ENCODE measurements around the gene IL17RE. TPM values are rescaled to one million over a fixed set of nuclear protein-coding genes. Genes with fewer than 3 reads are reported as not detected.
A peak's percentile ranks its signal among the peaks of the same experiment; 100 is the strongest.

IL17RE gene
- total RNA-seq, 3 donors from 2014 or later = 11.5 to 22.0 (median 11.7) TPM

DNA sequence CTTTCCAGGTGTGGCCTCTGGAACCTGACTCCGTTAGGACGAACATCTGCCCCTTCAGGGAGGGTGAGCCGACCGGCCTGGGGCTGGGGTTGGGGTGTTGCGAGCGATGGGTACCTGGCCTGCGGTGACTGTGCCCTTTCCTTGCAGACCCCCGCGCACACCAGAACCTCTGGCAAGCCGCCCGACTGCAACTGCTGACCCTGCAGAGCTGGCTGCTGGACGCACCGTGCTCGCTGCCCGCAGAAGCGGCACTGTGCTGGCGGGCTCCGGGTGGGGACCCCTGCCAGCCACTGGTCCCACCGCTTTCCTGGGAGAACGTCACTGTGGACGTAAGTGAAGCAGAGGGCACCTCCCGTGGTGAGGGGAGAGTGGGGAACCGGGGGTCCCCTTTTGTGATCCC is 25.5 kb downstream of the IL17RE start:
- H3K36me3 ChIP-seq = no peaks in the 10 kb centered on the region
- no peaks in the 10 kb centered on the region for H3K27me3 ChIP-seq
- no peaks in the 10 kb centered on the region for H3K9me3 ChIP-seq

GRCh38 chr3:9930804-9931418 is 28.3 kb downstream of the IL17RE start:
- H3K27ac ChIP-seq = no peak overlapping the region
- H3K36me3 ChIP-seq = no peaks in the 10 kb centered on the region
- no peak overlapping the region for H3K4me3 ChIP-seq
- intact Hi-C loops (cut with DNase I; ENCODE audit: low total_unique reads) = loop anchor here (5.0 kb wide), 1 partner anchor 979 kb away; no protein-coding TSS in a partner anchor
- no peak for DNase-seq (ENCODE audit: low spot score in 2 of 2)
- H3K4me1 ChIP-seq = peaks cover 0 to 18% of the 10 kb centered on the region in 2 donors
- H3K9me3 ChIP-seq = no peaks in the 10 kb centered on the region
- H3K27me3 ChIP-seq = no peaks in the 10 kb centered on the region
- no peak for TF ChIP-seq POLR2AphosphoS5 (IDR thresholded peaks at IDR 0.05)
- TF ChIP-seq, protein P1, sequence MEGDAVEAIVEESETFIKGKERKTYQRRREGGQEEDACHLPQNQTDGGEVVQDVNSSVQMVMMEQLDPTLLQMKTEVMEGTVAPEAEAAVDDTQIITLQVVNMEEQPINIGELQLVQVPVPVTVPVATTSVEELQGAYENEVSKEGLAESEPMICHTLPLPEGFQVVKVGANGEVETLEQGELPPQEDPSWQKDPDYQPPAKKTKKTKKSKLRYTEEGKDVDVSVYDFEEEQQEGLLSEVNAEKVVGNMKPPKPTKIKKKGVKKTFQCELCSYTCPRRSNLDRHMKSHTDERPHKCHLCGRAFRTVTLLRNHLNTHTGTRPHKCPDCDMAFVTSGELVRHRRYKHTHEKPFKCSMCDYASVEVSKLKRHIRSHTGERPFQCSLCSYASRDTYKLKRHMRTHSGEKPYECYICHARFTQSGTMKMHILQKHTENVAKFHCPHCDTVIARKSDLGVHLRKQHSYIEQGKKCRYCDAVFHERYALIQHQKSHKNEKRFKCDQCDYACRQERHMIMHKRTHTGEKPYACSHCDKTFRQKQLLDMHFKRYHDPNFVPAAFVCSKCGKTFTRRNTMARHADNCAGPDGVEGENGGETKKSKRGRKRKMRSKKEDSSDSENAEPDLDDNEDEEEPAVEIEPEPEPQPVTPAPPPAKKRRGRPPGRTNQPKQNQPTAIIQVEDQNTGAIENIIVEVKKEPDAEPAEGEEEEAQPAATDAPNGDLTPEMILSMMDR (IDR thresholded peaks at IDR 0.05) = no peak
- no peak for TF ChIP-seq POLR2A (IDR thresholded peaks at IDR 0.05)

More for the DNA sequence above, 25.5 kb downstream of the IL17RE start:
- H3K4me1 ChIP-seq = no peaks in the 10 kb centered on the region
- TF ChIP-seq, protein P1 (IDR thresholded peaks at IDR 0.05) = no peak
- TF ChIP-seq POLR2A (IDR thresholded peaks at IDR 0.05) = no peak
- TF ChIP-seq POLR2AphosphoS5 (IDR thresholded peaks at IDR 0.05) = no peak
- intact Hi-C loops (cut with DNase I; ENCODE audit: low total_unique reads) = no loop called here
- H3K27ac ChIP-seq = no peak overlapping the region
- DNase-seq (ENCODE audit: low spot score in 2 of 2) = no peak
- H3K4me3 ChIP-seq = no peak overlapping the region

GRCh38 chr3:9932535-9932842 is 29.8 kb downstream of the IL17RE start:
- Histone ChIP-seq H3K36me3 (no peaks in the 10 kb centered on the region), H3K27me3 (no peaks in the 10 kb centered on the region), H3K4me1 (peaks cover 0 to 20% of the 10 kb centered on the region in 2 donors), H3K4me3 (peak overlapping the region; percentile 64 to 82 (median 77)), H3K9me3 (no peaks in the 10 kb centered on the region), H3K27ac (peak overlapping the region; percentile 97 to 99)
- intact Hi-C loops (cut with DNase I; ENCODE audit: low total_unique reads) = loop anchor here (5.0 kb wide), 1 partner anchor 980 kb away; no protein-coding TSS in a partner anchor
- peak in 1 of 3 donors; percentile 35 for TF ChIP-seq POLR2AphosphoS5 (IDR thresholded peaks at IDR 0.05)
- TF ChIP-seq, protein P1 (IDR thresholded peaks at IDR 0.05) = no peak
- no peak for TF ChIP-seq POLR2A (IDR thresholded peaks at IDR 0.05)
- no peak for DNase-seq (ENCODE audit: low spot score in 2 of 2)

DNA sequence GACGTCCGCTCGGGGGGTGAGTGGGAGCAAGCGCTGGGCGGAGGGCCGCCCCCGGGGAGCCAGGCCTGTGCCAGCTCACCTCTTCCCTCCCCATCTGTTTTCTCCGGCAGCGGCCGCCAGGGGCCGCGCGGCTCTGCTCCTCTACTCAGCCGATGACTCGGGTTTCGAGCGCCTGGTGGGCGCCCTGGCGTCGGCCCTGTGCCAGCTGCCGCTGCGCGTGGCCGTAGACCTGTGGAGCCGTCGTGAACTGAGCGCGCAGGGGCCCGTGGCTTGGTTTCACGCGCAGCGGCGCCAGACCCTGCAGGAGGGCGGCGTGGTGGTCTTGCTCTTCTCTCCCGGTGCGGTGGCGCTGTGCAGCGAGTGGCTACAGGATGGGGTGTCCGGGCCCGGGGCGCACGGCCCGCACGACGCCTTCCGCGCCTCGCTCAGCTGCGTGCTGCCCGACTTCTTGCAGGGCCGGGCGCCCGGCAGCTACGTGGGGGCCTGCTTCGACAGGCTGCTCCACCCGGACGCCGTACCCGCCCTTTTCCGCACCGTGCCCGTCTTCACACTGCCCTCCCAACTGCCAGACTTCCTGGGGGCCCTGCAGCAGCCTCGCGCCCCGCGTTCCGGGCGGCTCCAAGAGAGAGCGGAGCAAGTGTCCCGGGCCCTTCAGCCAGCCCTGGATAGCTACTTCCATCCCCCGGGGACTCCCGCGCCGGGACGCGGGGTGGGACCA is 30.4 kb downstream of the IL17RE start:
- Histone ChIP-seq H3K9me3 (no peaks in the 10 kb centered on the region), H3K4me1 (peaks cover 0 to 20% of the 10 kb centered on the region in 2 donors), H3K36me3 (no peaks in the 10 kb centered on the region), H3K27me3 (no peaks in the 10 kb centered on the region), H3K27ac (peak overlapping the region; percentile 97 to 99), H3K4me3 (peak overlapping the region; percentile 64 to 82 (median 77))
- TF ChIP-seq POLR2A (IDR thresholded peaks at IDR 0.05) (no peak), POLR2AphosphoS5 (IDR thresholded peaks at IDR 0.05) (peak in 2 of 3 donors; percentile 25 to 47)
- TF ChIP-seq, protein P1 (IDR thresholded peaks at IDR 0.05) = peak; percentile 66 to 91 (median 74)
- DNase-seq (ENCODE audit: low spot score in 2 of 2) = peak; percentile 84 to 85
- intact Hi-C loops (cut with DNase I; ENCODE audit: low total_unique reads) = loop anchor here (5.0 kb wide), 1 partner anchor 981 kb away; no protein-coding TSS in a partner anchor

Measured in breast epithelium (tissue), 4 donors.